SU-DHL-6 (cell line): ENCODE results near the gene TTC27.

Source experiments
- H2AFZ ChIP-seq: fragments of 200-600 bp; sonication (generic); 2 replicates; pipeline ENCODE4 v1.6.1; 2014; ENCODE audit warnings: low read depth, mild to moderate bottlenecking, moderate library complexity, mixed read lengths, antibody characterized with exemption, low read length; ENCODE audit not compliant: severe bottlenecking
- H3F3A ChIP-seq: fragments of 200-600 bp; shearing (Covaris generic); 2 replicates; pipeline ENCODE4 v1.6.0; 2016; ENCODE audit warnings: antibody characterized with exemption, mild to moderate bottlenecking; ENCODE audit not compliant: insufficient read depth
- H3K27ac ChIP-seq: fragments of 200-600 bp; sonication (generic); 2 replicates; pipeline ENCODE4 v1.5.1; 2016; ENCODE audit warnings: low read depth, mild to moderate bottlenecking, low read length, moderate library complexity, mixed read lengths
- H3K27me3 ChIP-seq: fragments of 200-600 bp; sonication (generic), shearing (Covaris generic); 2 replicates; pipeline ENCODE4 v1.6.0; 2014; ENCODE audit warnings: mild to moderate bottlenecking, low read length
- H3K36me3 ChIP-seq: fragments of 200-600 bp; sonication (generic); 2 replicates; pipeline ENCODE4 v1.6.1; 2014; ENCODE audit warnings: mild to moderate bottlenecking, low read length, mixed read lengths
- H3K4me2 ChIP-seq: fragments of 300-600, 200-600 bp; shearing (Covaris generic), sonication (generic); 2 replicates; pipeline ENCODE4 v1.6.0; 2014; ENCODE audit warnings: low read length, low read depth, mild to moderate bottlenecking; ENCODE audit not compliant: poor library complexity, severe bottlenecking
- H3K4me3 ChIP-seq: fragments of 200-600 bp; sonication (generic); 2 replicates; pipeline ENCODE4 v1.5.1; 2014; ENCODE audit warnings: antibody characterized with exemption, low read length, mild to moderate bottlenecking, mixed read lengths; ENCODE audit not compliant: insufficient read depth, poor library complexity, severe bottlenecking
- H3K79me2 ChIP-seq: fragments of 200-600 bp; sonication (generic); 2 replicates; pipeline ENCODE4 v1.6.1; 2014; ENCODE audit warnings: mild to moderate bottlenecking, low read length, moderate library complexity; ENCODE audit not compliant: insufficient read depth
- H3K9ac ChIP-seq: fragments of 200-600 bp; sonication (generic); 2 replicates; pipeline ENCODE4 v1.7.0; 2014; ENCODE audit warnings: mild to moderate bottlenecking, low read length
- H3K9me2 ChIP-seq: fragments of 200-600 bp; sonication (generic); replicated peaks from 2 replicates; pipeline ENCODE4 v1.6.1; 2014; ENCODE audit warnings: low read length; ENCODE audit not compliant: insufficient read depth
- H3K9me3 ChIP-seq: fragments of 200-600 bp; sonication (generic); 2 replicates; pipeline ENCODE4 v1.6.1; 2014; ENCODE audit warnings: low read length, mixed read lengths; ENCODE audit not compliant: insufficient read depth
- H4K20me1 ChIP-seq: fragments of 200-600 bp; sonication (generic); 2 replicates; pipeline ENCODE4 v1.6.1; 2014; ENCODE audit warnings: low read depth, mild to moderate bottlenecking, antibody characterized with exemption, low read length, moderate library complexity, mixed read lengths
- CTCF ChIP-seq: fragments of 200-600 bp; sonication (generic); IDR thresholded peaks from one replicate; pipeline ENCODE4 v1.5.1; 2017; ENCODE audit warnings: antibody characterized with exemption, mild to moderate bottlenecking, low read length, moderate library complexity; ENCODE audit not compliant: insufficient read depth, poor library complexity, severe bottlenecking
- EZH2phosphoT487 ChIP-seq: fragments of 200-600 bp; sonication (generic), shearing (Covaris generic); conservative IDR thresholded peaks from 2 replicates; pipeline ENCODE4 v1.6.1; 2018; ENCODE audit warnings: mild to moderate bottlenecking, antibody characterized with exemption, low read length, moderate library complexity, mixed read lengths

Gene TTC27

GRCh38 chr2:32666704-32667103 lies 38.9 kb downstream of the TTC27 start:
- H2AFZ ChIP-seq, result no peak overlapping the region
- no peak overlapping the region for H3K4me3 ChIP-seq
- H3K79me2 ChIP-seq, result no peaks in the 10 kb centered on the region
- TF ChIP-seq EZH2phosphoT487 (no peak), CTCF (no peak)
- H3K9me2 ChIP-seq, result no peaks in the 10 kb centered on the region
- no peaks in the 10 kb centered on the region for H3K9me3 ChIP-seq
- H3F3A ChIP-seq, result peaks cover 3% of the 10 kb centered on the region; the same call in 1 of the 2 replicates
- no peak overlapping the region for H3K4me2 ChIP-seq
- no peaks in the 10 kb centered on the region for H3K36me3 ChIP-seq
- no peaks in the 10 kb centered on the region for H4K20me1 ChIP-seq
- no peak overlapping the region for H3K9ac ChIP-seq
- no peaks in the 10 kb centered on the region for H3K27me3 ChIP-seq
- H3K27ac ChIP-seq, result no peak overlapping the region

DNA sequence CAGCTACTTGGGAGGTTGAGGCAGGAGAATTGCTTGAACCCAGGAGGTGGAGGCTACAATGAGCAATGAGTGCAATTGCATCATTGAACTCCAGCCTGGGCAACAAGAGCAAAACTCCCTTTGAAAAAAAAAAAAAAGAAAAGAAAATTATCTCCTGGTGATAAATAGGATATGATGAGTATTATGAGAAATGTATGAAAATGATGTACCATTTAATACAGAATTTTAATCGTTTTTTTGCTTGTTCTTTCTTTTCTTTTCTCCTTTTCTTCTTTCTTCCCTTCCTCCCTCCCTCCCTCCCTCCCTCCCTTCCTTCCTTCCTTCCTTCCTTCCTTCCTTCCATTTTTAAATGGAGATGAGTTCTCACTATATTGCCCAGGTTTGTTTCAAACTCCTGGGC lies 40.4 kb downstream of the TTC27 start:
- no peak overlapping the region for H3K9ac ChIP-seq
- no peak overlapping the region for H3K27ac ChIP-seq
- no peaks in the 10 kb centered on the region for H3K9me2 ChIP-seq
- H3K79me2 ChIP-seq, result no peaks in the 10 kb centered on the region
- no peak overlapping the region for H3K4me2 ChIP-seq
- no peaks in the 10 kb centered on the region for H4K20me1 ChIP-seq
- H3K36me3 ChIP-seq, result peaks cover 11% of the 10 kb centered on the region; the same call in 1 of the 2 replicates
- H3K27me3 ChIP-seq, result no peaks in the 10 kb centered on the region
- peaks cover 3% of the 10 kb centered on the region; the same call in 1 of the 2 replicates for H3F3A ChIP-seq
- H3K4me3 ChIP-seq, result no peak overlapping the region
- no peak for TF ChIP-seq CTCF
- TF ChIP-seq EZH2phosphoT487, result no peak
- H3K9me3 ChIP-seq, result no peaks in the 10 kb centered on the region
- no peak overlapping the region for H2AFZ ChIP-seq

DNA sequence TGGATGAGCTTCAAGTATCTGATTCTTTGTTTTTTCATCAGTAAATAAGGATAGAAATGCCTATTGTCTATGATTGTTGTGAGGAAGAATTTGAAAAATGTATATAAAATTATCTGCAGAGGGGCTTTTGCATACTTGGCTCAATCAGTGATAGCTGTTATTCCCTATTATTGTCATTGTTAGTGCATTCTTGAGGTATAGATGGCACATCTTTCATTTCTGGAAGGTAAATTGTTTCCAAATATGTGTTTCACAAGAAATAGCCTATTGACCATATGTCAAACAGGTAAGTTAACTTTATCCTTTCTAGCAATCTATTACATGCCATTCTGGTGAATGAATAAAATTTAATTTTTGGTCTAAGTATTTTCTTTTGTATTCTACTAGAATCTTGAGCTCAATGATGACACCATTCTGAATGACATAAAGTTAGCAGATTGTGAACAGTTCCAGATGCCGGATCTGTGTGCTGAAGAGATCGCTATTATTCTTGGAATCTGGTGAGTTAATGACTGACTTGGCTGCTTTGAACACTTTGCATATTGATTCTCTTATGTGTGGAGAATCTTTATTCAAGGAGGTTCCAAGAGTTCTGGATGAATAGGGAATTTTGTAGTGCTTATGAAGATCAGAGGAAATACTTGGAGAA lies 44.2 kb downstream of the TTC27 start:
- Histone ChIP-seq H3K4me3 (no peak overlapping the region), H3K9ac (no peak overlapping the region), H3K27me3 (no peaks in the 10 kb centered on the region), H2AFZ (no peak overlapping the region), H4K20me1 (no peaks in the 10 kb centered on the region), H3K9me3 (no peaks in the 10 kb centered on the region), H3F3A (no peaks in the 10 kb centered on the region; the same call in 1 of the 2 replicates), H3K27ac (no peak overlapping the region), H3K79me2 (no peaks in the 10 kb centered on the region), H3K36me3 (peaks cover 11% of the 10 kb centered on the region; the same call in 1 of the 2 replicates), H3K4me2 (no peak overlapping the region), H3K9me2 (no peaks in the 10 kb centered on the region)
- TF ChIP-seq CTCF, result no peak
